Body of pancreas (tissue), 4 donors: Measurements from ENCODE around the gene CAPZA1. TPM values are rescaled to one million over a fixed set of nuclear protein-coding genes. Genes with fewer than 3 reads are reported as not detected.
"Not testable (repeated sequence)": the region's sequence is repeated elsewhere in the genome, so short reads cannot be mapped to it uniquely, and the experiment has no call there.

ENCODE experiments used
- ATAC-seq: fragments of 150-250 bp; one replicate; pipeline ENCODE4 v1.9.1; 2016
- DNase-seq, 4 donors: peaks; one replicate each; pipeline ENCODE4 v3.0.0-alpha.2; 2019
- H3K27ac ChIP-seq, 4 donors: fragments of 200-600 bp; sonication (generic); 1 replicate in 3 of 4; 2 replicates in 1 of 4; pipeline versions ENCODE4 v1.5.1 to v1.6.1; 2016 to 2019; ENCODE audit warnings: mild to moderate bottlenecking in 1 of 4, mixed read lengths in 1 of 4, moderate library complexity in 1 of 4
- H3K27me3 ChIP-seq, 2 donors: fragments of 200-600 bp; sonication (generic); one replicate each; pipeline ENCODE4 v1.6.0; 2016; ENCODE audit warnings: mild to moderate bottlenecking in 1 of 2
- H3K36me3 ChIP-seq, 2 donors: fragments of 200-600 bp; sonication (generic); replicated peaks in 1 of 2; 2 replicates each; pipeline ENCODE4 v1.5.1; 2016; ENCODE audit warnings: low read depth in 2 of 2; ENCODE audit not compliant: insufficient read depth in 1 of 2
- H3K4me1 ChIP-seq: fragments of 200-600 bp; sonication (generic); one replicate; pipeline ENCODE4 v1.6.0; 2016
- H3K4me3 ChIP-seq, 2 donors: fragments of 200-600 bp; sonication (generic); 1 replicate in 1 of 2; 2 replicates in 1 of 2; pipeline ENCODE4 v1.5.1; 2016 to 2019
- H3K9me3 ChIP-seq, 3 donors: fragments of 200-600 bp; sonication (generic); 1 replicate in 2 of 3; 2 replicates in 1 of 3; pipeline ENCODE4 v1.5.1; 2016
- CTCF ChIP-seq, 7 experiments: fragments of 450-650 bp in 4 of 7; fragments of 200-600 bp in 3 of 7; sonication (generic) in 3 of 7; IDR thresholded peaks; one replicate each; pipeline ENCODE4 v1.5.1; 2016 to 2019; ENCODE audit warnings: antibody characterized with exemption in 7 of 7
- POLR2A ChIP-seq, 3 donors: fragments of 450-650 bp; IDR thresholded peaks; one replicate each; pipeline ENCODE4 v1.6.1; 2016; ENCODE audit warnings: antibody characterized with exemption in 3 of 3, mild to moderate bottlenecking in 2 of 3
- WGBS, 2 donors: methylation state at CpG; one replicate each; pipeline ENCODE4 v1.1.5; 2017; 5-methylcytosine and 5-hydroxymethylcytosine counted together
- intact Hi-C: fragments of 100-400 bp; cut with DNase I; formaldehyde crosslinking; loops from one replicate; pipeline ENCODE4 v1.15.1; 2023
- total RNA-seq, 2 donors: library from RNA; depleted of rRNA; stranded (reverse); fragments of >200 nt; gene quantifications; one replicate each; pipeline ENCODE4 v1.1.0, GENCODE V29; 2016

CAPZA1 gene
- total RNA-seq, 2 donors from 2014 or later, result 56.0 to 66.9 TPM

DNA sequence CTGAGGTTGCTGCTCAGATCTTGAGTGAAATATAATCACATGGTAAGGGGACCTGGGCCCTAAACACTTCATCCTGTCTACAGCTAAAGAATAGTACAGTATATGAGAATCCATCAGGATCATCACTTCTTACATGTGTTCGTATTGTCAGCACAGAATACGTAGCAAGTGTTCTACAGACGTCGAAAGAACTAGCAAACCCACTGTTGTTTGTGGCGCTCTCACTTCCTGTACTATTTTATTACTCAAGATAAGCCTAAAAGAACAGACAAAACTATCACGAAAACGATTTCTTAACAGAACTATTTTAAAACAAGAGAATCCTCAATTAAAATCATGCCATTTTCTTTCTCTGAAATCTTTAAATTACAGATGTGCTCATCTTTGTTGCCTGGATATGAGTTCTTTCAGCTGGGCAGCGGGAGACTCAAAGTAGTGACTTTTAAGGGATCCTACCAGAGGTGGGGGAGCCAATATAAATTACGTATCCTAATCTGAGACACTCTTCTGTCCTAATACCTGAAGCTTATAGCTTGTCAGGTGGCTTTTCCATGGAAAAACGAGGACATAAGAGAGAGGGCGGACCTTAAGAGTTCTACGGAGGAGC lies 1.4 kb upstream of the CAPZA1 start:
- intact Hi-C loops, result no loop called here
- Histone ChIP-seq H3K9me3 (no peaks in the 10 kb centered on the region), H3K27ac (peak overlapping the region; percentile 90 to 98 (median 96)), H3K4me1 (peaks cover 30% of the 10 kb centered on the region), H3K27me3 (no peaks in the 10 kb centered on the region), H3K36me3 (peaks cover 0 to 2% of the 10 kb centered on the region in 2 donors), H3K4me3 (peak overlapping the region; percentile 59 to 78)
- WGBS, 2 donors, result 1% methylated on average over 12 of the region's 12 CpGs
- DNase-seq, result peak in 1 of 4 donors; percentile 16
- no peak for ATAC-seq
- no peak for TF ChIP-seq POLR2A (IDR thresholded peaks at IDR 0.05)
- TF ChIP-seq CTCF (IDR thresholded peaks at IDR 0.05), result no peak

DNA sequence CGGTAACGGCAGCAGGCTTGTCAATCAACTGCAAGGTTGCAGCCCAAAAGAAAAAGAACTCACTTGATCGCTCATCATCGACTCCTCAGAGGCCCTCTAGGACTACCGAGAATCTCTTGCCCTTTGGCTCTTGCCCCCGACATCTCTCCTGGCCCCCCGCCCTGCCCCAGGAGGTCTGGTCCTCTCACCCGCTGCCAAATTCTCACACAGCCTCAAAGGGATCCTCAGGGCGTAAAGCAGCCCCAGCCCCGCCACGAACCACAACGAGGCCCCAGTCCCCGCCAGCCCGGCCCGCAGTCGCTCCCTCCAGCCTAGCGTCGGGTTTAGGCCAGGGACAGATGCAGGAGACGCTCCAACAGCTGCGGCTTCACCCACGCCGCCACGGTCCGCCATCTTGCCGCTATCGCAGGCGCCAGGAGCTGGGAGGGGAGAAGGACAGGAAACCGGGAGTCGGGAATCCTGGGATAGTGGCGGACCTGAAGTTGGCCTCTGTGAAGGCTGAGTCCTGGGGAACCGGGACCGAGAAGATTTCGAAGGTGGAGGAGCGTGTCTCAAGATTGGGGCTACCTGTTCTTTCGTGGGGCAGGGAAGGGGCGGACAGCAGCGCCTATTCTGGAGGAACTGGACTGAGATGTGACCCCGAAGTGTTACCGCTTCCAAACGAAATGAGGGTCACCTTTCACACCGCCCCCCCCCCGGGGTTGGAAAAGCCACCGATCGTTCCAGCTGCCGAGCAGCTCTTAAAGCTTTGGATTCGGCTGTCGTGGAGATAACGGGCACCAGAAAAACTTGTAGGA lies 713 bp upstream of the CAPZA1 start, which contains the start of gene ST7L:
Gene ST7L, minus strand, starts transcription at position 421 of the 797 bp plus-strand sequence. Its CDS starts 28 bp downstream, at position 393.
- peak; percentile 82 for ATAC-seq
- 0% methylated on average over 21 to 48 of the region's 48 CpGs for WGBS, 2 donors
- TF ChIP-seq POLR2A (IDR thresholded peaks at IDR 0.05) (peak in 1 of 3 donors; percentile 30), CTCF (IDR thresholded peaks at IDR 0.05) (peak in 1 of 7 experiments; percentile 15)
- H3K4me1 ChIP-seq, result peaks cover 30% of the 10 kb centered on the region
- H3K4me3 ChIP-seq, result peak within 1 kb of the TSS; percentile 59 to 82
- DNase-seq, result peak; percentile 72 to 86 (median 78)
- intact Hi-C loops, result no loop called here
- H3K27ac ChIP-seq, result peak within 1 kb of the TSS; percentile 90 to 98 (median 96)
- no peaks in the 10 kb centered on the region for H3K9me3 ChIP-seq
- H3K36me3 ChIP-seq, result no peaks in the 10 kb centered on the region
- no peaks in the 10 kb centered on the region for H3K27me3 ChIP-seq

DNA sequence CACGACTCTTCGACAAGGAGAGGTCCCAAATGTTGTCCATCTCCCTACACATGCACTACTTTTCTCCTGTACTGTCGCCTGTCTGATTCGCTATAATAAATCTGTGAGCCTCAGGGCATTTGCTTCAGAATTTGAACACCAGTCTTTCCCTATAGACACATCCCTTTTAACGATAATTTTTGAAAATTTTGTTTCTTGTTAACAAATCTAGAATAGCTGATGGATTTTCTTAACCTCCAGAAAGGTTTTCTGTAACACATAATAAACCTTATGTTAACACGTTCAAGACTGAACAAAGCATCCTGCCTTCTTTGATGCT lies 704 bp downstream of the CAPZA1 start:
- Histone ChIP-seq H3K4me1 (peaks cover 39% of the 10 kb centered on the region), H3K9me3 (no peaks in the 10 kb centered on the region), H3K36me3 (no peaks in the 10 kb centered on the region), H3K27ac (peak overlapping the region in 3 of 4 donors; percentile 90 to 98 (median 96)), H3K4me3 (peak overlapping the region; percentile 59 to 82), H3K27me3 (no peaks in the 10 kb centered on the region)
- intact Hi-C loops, result loop anchor here (10.0 kb wide), 1 partner anchor 74 kb away; no protein-coding TSS in a partner anchor
- ATAC-seq (no peak), DNase-seq (no peak)
- TF ChIP-seq CTCF (IDR thresholded peaks at IDR 0.05) (no peak), POLR2A (IDR thresholded peaks at IDR 0.05) (no peak)
- WGBS, 2 donors, result 0 to 1% methylated on average over 6 of the region's 6 CpGs

DNA sequence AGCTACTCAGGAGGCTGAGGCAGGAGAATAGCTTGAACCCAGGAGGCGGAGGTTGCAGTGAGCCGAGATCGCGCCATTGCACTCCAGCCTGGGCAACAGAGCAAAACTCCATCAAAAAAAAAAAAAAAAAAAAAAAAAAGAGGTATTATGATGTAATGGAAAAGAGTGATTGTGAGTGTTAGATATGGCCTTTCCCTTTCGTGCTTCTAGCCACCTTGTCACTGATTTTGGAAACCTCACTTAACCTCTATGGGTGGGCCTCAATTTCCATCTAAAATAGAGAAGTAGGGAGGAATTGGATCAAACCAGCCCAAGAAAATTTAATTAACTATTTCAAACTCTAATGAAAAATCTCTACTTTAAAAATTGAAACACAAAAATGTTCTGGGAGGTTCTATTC lies 4.9 kb downstream of the CAPZA1 start:
- not testable (repeated sequence) for H3K4me3 ChIP-seq, H3K9me3 ChIP-seq, DNase-seq, H3K27ac ChIP-seq, ATAC-seq, H3K27me3 ChIP-seq, H3K36me3 ChIP-seq
- peaks cover 39% of the 10 kb centered on the region for H3K4me1 ChIP-seq
- WGBS, 2 donors, result 83 to 86% methylated on average over 5 of the region's 5 CpGs
- intact Hi-C loops, result loop anchor here (10.0 kb wide), 1 partner anchor 70 kb away; no protein-coding TSS in a partner anchor

GRCh38 chr1:112625696-112626095 lies 6.1 kb downstream of the CAPZA1 start:
- H3K9me3 ChIP-seq, result no peaks in the 10 kb centered on the region
- no peak overlapping the region for H3K27ac ChIP-seq
- peak in 2 of 4 donors; percentile 19 to 27 for DNase-seq
- TF ChIP-seq CTCF (IDR thresholded peaks at IDR 0.05) (no peak), POLR2A (IDR thresholded peaks at IDR 0.05) (no peak)
- intact Hi-C loops, result loop anchor here (10.0 kb wide), 1 partner anchor 69 kb away; no protein-coding TSS in a partner anchor
- 92 to 100% methylated on average over 1 to 2 of the region's 2 CpGs for WGBS, 2 donors
- no peak overlapping the region for H3K4me3 ChIP-seq
- no peak for ATAC-seq
- H3K36me3 ChIP-seq, result no peaks in the 10 kb centered on the region
- H3K27me3 ChIP-seq, result no peaks in the 10 kb centered on the region
- peaks cover 40% of the 10 kb centered on the region for H3K4me1 ChIP-seq
